Stomach (tissue), 4 donors: ENCODE results near the gene LIN28A.

Source experiments
- POLR2A ChIP-seq, 4 donors: fragments of 450-650 bp; IDR thresholded peaks; one replicate each; pipeline ENCODE4 v1.6.1; 2016; ENCODE audit warnings: antibody characterized with exemption in 4 of 4, control low read depth in 2 of 4, mild to moderate bottlenecking in 1 of 4, moderate library complexity in 1 of 4
- POLR2AphosphoS5 ChIP-seq, 3 donors: sonication (generic); formaldehyde crosslinking; IDR thresholded peaks; one replicate each; pipeline ENCODE4 v1.6.1; 2016; ENCODE audit warnings: antibody characterized with exemption in 3 of 3
- TF ChIP-seq, protein P1 (sequence below), 7 experiments: fragments of 450-650 bp in 4 of 7; fragments of 200-600 bp in 3 of 7; sonication (generic) in 3 of 7; IDR thresholded peaks; one replicate each; pipeline ENCODE4 v1.5.1; 2016 to 2019; ENCODE audit warnings: antibody characterized with exemption in 7 of 7, control low read depth in 2 of 7, mild to moderate bottlenecking in 1 of 7

DNA sequence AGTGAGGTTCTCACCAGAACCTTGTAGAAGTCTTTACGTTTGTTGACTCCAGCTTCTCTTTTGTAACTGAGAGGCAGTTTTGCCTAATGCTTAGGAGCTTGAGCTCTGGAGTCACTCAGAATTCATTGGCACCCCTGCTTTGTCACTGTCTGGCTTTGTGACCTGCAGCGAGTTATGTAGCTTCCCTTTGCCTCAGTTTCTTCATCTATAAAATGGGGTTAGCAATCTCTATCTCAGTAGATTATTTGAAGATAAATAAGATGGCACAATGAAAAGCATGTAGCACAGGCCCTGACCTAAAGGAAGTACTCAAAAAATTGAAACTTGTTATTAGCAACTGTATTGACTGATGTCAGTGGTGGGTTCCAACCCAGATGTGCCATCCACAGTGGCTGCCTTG lies 29.6 kb downstream of the LIN28A start:
- TF ChIP-seq, protein P1, sequence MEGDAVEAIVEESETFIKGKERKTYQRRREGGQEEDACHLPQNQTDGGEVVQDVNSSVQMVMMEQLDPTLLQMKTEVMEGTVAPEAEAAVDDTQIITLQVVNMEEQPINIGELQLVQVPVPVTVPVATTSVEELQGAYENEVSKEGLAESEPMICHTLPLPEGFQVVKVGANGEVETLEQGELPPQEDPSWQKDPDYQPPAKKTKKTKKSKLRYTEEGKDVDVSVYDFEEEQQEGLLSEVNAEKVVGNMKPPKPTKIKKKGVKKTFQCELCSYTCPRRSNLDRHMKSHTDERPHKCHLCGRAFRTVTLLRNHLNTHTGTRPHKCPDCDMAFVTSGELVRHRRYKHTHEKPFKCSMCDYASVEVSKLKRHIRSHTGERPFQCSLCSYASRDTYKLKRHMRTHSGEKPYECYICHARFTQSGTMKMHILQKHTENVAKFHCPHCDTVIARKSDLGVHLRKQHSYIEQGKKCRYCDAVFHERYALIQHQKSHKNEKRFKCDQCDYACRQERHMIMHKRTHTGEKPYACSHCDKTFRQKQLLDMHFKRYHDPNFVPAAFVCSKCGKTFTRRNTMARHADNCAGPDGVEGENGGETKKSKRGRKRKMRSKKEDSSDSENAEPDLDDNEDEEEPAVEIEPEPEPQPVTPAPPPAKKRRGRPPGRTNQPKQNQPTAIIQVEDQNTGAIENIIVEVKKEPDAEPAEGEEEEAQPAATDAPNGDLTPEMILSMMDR (IDR thresholded peaks at IDR 0.05), result no peak
- no peak for TF ChIP-seq POLR2AphosphoS5 (IDR thresholded peaks at IDR 0.05)
- no peak for TF ChIP-seq POLR2A (IDR thresholded peaks at IDR 0.05)
